ENCODE measurements around the gene AAGAB. TPM values are rescaled to one million over a fixed set of nuclear protein-coding genes. Genes with fewer than 3 reads are reported as not detected.

Gene AAGAB
- total and polyA plus RNA-seq, 12 donors = 12.4 to 63.7 (median 29.2) TPM

- no peak overlapping the region for H3K4me3 ChIP-seq
- intact Hi-C loops (cut with DNase I) = no loop called here
- DNase-seq = no peak
Measured at GRCh38 chr15:67267951-67268941, 13.8 kb upstream of the AAGAB start.

DNA sequence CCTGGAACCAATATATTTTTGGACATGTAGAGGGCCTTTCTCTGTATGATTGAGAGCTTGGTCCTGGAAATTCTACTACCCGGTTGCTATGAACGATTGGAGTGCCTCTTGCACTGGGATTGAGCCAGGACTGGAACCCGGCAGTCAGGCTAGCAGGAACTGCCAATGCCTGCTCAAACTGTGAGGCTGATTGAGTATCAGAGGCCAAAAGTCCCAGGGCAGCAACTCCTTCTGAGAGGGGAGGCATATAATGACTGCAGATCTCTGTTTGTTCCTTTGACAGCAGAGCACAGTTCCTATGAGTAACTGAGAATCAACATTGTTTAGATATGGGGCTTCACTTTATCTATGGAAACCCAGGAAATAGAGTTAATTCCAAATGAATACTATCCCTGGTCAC lies 13.0 kb upstream of the AAGAB start:
- intact Hi-C loops (cut with DNase I) = no loop called here
- no peak for DNase-seq
- no peak overlapping the region for H3K27ac ChIP-seq
- no peaks in the 10 kb centered on the region for H3K36me3 ChIP-seq (replicated peaks in 1 of 2)
- no peaks in the 10 kb centered on the region for H3K27me3 ChIP-seq
- TF ChIP-seq, protein P1, sequence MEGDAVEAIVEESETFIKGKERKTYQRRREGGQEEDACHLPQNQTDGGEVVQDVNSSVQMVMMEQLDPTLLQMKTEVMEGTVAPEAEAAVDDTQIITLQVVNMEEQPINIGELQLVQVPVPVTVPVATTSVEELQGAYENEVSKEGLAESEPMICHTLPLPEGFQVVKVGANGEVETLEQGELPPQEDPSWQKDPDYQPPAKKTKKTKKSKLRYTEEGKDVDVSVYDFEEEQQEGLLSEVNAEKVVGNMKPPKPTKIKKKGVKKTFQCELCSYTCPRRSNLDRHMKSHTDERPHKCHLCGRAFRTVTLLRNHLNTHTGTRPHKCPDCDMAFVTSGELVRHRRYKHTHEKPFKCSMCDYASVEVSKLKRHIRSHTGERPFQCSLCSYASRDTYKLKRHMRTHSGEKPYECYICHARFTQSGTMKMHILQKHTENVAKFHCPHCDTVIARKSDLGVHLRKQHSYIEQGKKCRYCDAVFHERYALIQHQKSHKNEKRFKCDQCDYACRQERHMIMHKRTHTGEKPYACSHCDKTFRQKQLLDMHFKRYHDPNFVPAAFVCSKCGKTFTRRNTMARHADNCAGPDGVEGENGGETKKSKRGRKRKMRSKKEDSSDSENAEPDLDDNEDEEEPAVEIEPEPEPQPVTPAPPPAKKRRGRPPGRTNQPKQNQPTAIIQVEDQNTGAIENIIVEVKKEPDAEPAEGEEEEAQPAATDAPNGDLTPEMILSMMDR (IDR thresholded peaks at IDR 0.05) = no peak
- no peak for TF ChIP-seq POLR2A (IDR thresholded peaks at IDR 0.05)
- no peaks in the 10 kb centered on the region for H3K4me1 ChIP-seq (replicated peaks in 1 of 2)
- H3K9me3 ChIP-seq (replicated peaks in 1 of 3) = no peaks in the 10 kb centered on the region
- 61 to 78% (median 73%) methylated on average over 3 of the region's 3 CpGs for WGBS, 4 donors
- H3K4me3 ChIP-seq = no peak overlapping the region

More at GRCh38 chr15:67267951-67268941, 13.8 kb upstream of the AAGAB start:
- TF ChIP-seq POLR2A (IDR thresholded peaks at IDR 0.05) = no peak
- TF ChIP-seq, protein P1 (IDR thresholded peaks at IDR 0.05) = no peak
- no peaks in the 10 kb centered on the region for H3K9me3 ChIP-seq (replicated peaks in 1 of 3)
- H3K4me1 ChIP-seq (replicated peaks in 1 of 2) = no peaks in the 10 kb centered on the region
- no peaks in the 10 kb centered on the region for H3K36me3 ChIP-seq (replicated peaks in 1 of 2)
- no peak overlapping the region for H3K27ac ChIP-seq
- 82 to 87% (median 83%) methylated on average over 9 of the region's 9 CpGs for WGBS, 4 donors
- H3K27me3 ChIP-seq = no peaks in the 10 kb centered on the region

DNA sequence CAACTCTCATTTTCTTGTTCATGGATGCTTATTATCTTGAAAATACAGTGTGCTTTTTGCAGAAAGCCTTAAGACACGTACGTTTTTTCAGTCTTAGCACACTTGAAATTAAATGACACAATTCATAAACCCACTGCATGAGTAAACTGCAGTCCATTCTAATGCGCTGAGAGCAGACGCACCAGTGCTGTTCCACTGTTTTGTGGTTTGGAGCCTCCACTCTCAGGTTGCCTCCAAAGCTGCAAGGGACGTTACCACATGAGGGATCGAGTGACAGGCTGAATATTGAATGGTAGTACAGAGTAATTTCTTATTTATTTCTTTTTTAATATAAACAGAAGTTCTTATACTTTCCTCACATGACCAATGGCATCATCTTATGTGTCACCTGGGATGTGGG lies 12.4 kb upstream of the AAGAB start:
- TF ChIP-seq, protein P1 (IDR thresholded peaks at IDR 0.05) = no peak
- TF ChIP-seq POLR2A (IDR thresholded peaks at IDR 0.05) = no peak
- H3K27me3 ChIP-seq = no peaks in the 10 kb centered on the region
- WGBS, 4 donors = 88 to 93% (median 91%) methylated on average over 6 of the region's 6 CpGs

GRCh38 chr15:67259806-67260205 lies 5.3 kb upstream of the AAGAB start:
- Histone ChIP-seq H3K36me3 (replicated peaks in 1 of 2) (no peaks in the 10 kb centered on the region), H3K27ac (no peak overlapping the region), H3K4me3 (no peak overlapping the region), H3K9me3 (replicated peaks in 1 of 3) (no peaks in the 10 kb centered on the region), H3K4me1 (replicated peaks in 1 of 2) (peaks cover 0 to 8% of the 10 kb centered on the region in 2 donors), H3K27me3 (no peaks in the 10 kb centered on the region)
- TF ChIP-seq POLR2A (IDR thresholded peaks at IDR 0.05) = no peak
- TF ChIP-seq, protein P1 (IDR thresholded peaks at IDR 0.05) = no peak
- DNase-seq = no peak
- intact Hi-C loops (cut with DNase I) = no loop called here

More for the DNA sequence above, 12.4 kb upstream of the AAGAB start:
- Histone ChIP-seq H3K9me3 (replicated peaks in 1 of 3) (no peaks in the 10 kb centered on the region), H3K36me3 (replicated peaks in 1 of 2) (no peaks in the 10 kb centered on the region), H3K4me1 (replicated peaks in 1 of 2) (no peaks in the 10 kb centered on the region), H3K27ac (no peak overlapping the region), H3K4me3 (no peak overlapping the region)
- DNase-seq = no peak
- intact Hi-C loops (cut with DNase I) = no loop called here
